HL-60/S4 treated with phorbol 12-myristate 13-acetate at 8.2 ng/mL for 4 days and 3 days (cell line): ENCODE results near the gene KDM3A.

Source experiments
- in situ Hi-C: fragments of 300-500 bp; cut with MboI; formaldehyde crosslinking; loops from 2 replicates; pipeline ENCODE4 v1.15.0; 2022; ENCODE audit warnings: low sequenced_read_pairs

The KDM3A gene

DNA sequence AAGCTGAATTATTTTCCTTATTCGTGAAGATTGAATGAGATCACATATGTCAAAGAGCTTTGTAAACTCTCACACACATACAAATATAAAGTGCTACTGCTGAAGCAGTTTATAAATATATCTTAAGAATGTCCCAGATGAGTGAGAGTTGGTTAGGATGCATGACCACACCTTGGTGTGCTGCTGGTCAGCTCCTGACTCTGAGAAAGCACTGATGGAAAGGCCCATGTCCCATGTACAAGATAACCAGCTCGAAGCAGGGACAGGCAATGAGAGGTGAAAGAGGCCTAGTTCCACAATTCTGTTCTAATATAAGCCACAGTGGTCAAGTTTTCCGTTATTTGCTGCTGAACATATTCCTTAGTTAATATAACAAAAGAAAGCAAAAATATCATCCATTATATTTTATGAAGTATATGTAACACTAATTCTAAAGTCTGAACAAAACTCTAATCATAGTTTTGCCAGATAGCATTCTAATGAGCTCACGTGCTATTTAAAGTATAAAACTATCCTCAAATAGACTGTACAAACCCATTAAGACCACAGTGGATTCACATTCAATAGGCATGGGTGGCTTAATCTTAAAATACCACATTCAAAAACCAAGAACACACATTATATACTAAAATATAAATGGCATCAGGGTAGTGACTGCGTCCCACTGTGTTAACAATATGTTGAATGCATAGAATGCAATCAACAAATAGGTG lies 72.9 kb downstream of the KDM3A start:
- in situ Hi-C loops: no loop called here

- in situ Hi-C loops: no loop called here
Observed at GRCh38 chr2:86518481-86518880, 77.3 kb downstream of the KDM3A start.

GRCh38 chr2:86519349-86519748 lies 78.2 kb downstream of the KDM3A start:
- in situ Hi-C loops: no loop called here

GRCh38 chr2:86520153-86520552 lies 79.0 kb downstream of the KDM3A start:
- in situ Hi-C loops: no loop called here

- in situ Hi-C loops: no loop called here
Observed at GRCh38 chr2:86521922-86522321, 80.8 kb downstream of the KDM3A start.

GRCh38 chr2:86522711-86523110 lies 81.5 kb downstream of the KDM3A start:
- in situ Hi-C loops: no loop called here

GRCh38 chr2:86523491-86523890 lies 82.3 kb downstream of the KDM3A start:
- in situ Hi-C loops: no loop called here

- in situ Hi-C loops: no loop called here
Observed at GRCh38 chr2:86525421-86526340, 84.5 kb downstream of the KDM3A start.

DNA sequence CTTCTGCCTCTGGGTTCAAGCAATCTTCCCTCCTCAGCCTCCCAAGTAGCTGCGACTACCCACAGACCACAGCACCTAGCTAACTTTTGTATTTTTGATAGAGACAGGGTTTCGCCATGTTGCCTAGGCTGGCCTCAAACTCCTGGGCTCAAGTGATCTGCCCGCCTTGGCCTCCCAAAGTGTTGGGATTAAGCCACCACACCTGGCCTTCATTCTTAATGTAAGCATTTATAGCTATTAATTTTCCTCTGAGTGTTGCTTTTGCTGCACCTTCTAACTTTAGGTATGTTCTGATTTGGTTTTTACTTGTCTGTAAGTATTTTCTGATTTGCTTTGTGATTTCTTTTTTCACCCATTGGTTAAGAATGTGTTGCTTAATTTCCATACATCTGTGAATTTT lies 92.4 kb downstream of the KDM3A start:
- in situ Hi-C loops: no loop called here

- in situ Hi-C loops: no loop called here
Observed at GRCh38 chr2:86541334-86541733, 100.2 kb downstream of the KDM3A start.
